ENCODE measurements around the gene GPC6.

The GPC6 gene

GRCh38 chr13:94073007-94073744 lies 846.6 kb downstream of the GPC6 start:
- DNase-seq: no peak

DNA sequence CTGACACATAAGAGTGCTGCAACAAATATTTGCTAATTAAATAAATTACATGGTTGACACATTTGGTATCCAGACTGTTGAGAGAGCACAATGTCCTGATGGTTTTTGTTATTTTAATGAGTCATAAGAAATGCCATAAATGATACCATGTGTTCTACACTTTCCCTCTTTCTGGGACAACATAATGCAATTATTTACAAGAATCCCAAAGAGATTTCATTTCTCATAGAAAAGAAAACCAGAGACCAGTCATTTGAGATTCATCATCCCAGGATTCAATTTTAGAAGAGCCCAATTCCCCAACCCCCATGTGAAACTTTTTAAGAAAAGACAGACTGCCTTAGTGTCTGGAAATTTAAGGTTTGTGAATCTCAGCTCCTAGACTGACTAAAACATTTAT lies 853.3 kb downstream of the GPC6 start:
- no peak for DNase-seq

GRCh38 chr13:94080527-94080926 lies 853.9 kb downstream of the GPC6 start:
- DNase-seq: no peak

- DNase-seq: no peak
Measured at GRCh38 chr13:94087100-94087499, 860.5 kb downstream of the GPC6 start.

GRCh38 chr13:94088742-94089141 lies 862.1 kb downstream of the GPC6 start:
- no peak for DNase-seq

DNA sequence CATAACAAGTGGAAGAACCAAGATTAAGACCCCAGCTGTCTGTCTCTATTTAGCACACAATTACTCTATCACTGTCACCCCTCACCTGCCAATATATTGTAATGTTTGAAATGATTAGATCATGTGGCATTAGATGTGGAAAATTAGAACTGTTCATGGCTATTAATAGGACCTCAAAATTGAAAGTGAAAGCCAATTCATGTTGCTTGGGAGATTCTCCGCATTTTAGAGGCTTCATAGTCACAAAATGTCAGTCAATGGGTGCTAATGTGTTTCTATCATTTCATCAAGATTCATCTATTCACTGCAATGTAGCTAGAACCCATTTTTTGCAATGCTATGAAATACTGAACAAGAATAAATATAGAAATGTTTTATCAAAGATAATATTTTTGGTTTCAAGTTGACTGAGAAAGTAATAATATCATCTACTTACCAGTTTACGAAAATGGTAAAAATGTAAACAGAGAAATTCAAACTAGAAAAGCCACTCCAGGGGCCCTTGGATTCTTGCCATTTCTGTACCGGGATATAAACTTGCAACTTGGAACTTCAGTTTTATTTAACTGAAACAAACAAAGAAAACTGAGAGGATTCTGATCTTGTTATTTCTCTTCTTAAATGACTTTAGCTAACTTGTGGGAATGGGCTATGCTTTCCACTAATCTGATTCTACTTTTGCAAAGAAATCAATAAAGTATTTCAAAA lies 864.3 kb downstream of the GPC6 start:
- no peak for DNase-seq

DNA sequence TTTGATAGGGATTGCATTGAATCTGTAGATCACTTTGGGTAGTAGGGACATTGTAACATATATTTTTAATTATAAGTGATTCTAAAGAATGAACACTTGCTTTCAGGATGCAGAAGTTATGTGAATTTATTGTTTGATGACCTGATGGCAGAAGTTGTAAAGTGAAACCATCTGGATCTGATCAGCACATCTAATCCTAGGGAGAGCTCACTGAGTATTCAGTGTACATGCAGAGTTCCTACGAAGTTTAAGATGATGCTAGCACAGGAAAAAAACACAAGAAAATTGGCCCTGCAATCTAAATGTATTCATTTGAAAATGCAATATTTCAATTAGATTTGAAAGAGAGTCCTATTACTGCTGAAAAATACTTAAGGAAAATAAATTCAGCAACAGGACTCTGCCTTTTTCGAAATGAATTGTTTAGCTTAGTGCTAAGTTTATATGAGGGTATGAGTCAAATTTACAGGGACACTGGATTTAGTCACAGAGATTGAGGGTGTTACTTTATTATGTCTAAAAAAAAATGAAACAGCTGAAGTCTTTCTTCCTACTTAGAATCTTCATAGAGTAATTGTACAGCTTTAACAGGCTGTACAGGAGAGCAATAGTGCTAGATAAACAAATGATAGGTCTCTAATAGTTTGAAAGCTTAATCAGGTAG lies 867.2 kb downstream of the GPC6 start:
- no peak for DNase-seq

DNA sequence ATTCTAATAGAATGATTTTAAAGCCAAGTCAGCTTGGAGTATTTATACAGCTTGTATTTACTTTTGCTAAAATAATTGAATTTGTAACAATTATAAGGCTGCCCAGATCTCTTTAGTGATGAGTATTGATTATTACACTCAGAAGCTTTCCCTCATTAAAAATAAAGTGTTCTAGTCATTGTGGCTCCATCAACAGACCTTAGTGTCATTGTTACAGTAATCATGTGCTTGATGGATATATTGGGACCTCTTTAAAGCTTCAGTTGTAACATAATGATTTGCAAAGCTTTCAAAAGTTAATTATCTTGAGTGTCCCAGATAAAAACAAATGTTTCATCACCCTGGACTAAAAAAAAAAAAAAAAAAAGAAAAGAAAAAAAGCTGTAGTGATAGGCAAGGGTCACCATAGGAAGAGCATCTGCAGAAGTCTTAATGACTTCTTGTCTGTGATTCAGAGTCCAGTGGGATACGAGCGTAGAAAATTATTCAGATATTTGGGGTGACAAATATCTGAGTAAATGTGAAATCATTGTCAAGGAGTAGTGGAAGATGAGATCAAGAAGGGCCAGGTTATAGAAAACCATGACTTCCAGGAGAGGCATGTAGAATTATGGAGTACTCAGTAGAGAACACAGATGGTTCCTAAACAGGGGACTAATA lies 883.2 kb downstream of the GPC6 start:
- DNase-seq: no peak

GRCh38 chr13:94112227-94112626 lies 885.6 kb downstream of the GPC6 start:
- DNase-seq: no peak

GRCh38 chr13:94112731-94113130 lies 886.1 kb downstream of the GPC6 start:
- DNase-seq: no peak

GRCh38 chr13:94113245-94113644 lies 886.6 kb downstream of the GPC6 start:
- DNase-seq: no peak

DNA sequence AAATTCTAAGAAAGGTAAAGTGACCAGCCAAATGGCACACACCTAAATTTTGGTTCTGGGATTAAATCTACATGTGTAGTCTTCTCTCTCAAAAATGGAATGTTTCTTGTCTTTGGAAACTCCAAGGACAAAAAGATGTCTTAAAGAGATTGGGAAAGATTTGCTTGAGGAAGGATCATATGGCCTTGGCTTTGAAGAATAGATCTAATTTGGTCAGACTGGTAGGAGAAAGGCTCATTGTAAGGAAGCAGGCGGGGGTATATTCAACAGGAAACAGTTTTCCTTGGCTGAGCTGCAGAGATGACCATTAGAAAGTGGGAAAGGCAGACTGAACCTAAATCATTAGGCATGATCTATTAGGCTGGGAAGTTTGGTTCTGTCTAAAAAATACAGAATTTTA lies 887.6 kb downstream of the GPC6 start:
- DNase-seq: no peak

DNA sequence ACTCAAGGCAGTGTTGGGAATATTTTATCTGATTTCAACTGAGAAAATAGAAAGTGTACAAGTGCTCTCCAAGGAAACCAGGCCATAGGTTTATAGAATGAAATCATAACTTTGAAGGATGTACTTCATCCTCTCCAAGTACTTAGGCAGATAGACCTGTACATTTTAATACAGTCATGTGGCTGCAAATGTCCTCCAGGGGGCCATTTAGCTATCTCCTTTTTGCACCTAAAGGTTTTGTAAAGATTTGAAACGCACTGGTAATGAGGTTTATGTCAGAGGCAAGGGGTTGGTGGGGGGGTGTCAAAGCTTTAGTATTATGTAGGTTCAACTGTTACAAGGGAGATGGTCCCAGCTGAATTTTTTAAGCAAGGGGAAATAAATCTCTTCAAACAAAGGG lies 888.4 kb downstream of the GPC6 start:
- DNase-seq: no peak

DNA sequence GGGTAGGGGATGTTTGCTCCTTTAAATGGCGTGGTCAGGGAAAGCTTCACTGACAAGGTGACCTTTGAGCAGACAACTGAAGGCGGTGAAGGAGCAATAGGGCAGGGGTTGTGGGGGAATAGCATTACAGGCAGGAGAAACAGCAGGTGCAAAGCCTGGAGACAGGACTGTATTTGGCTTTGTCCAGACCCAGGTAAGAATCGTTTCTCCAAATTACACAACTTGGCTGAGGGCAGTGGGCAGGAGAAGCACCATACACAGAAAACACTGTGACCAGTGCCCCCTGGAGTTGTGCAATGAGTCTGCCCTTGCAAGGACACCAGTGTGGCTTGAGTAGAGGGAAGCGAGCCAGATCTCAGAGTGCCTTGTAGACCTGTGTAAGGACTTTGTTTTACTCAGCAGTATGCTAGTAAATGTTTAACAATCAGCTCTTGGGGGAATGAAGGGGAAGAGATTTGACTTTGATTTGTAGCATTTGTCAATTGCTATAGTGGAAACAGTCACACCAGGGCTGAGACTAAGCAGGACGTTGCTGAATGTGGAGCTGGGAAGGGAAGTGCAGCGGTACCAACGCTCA lies 892.8 kb downstream of the GPC6 start:
- DNase-seq: no peak

DNA sequence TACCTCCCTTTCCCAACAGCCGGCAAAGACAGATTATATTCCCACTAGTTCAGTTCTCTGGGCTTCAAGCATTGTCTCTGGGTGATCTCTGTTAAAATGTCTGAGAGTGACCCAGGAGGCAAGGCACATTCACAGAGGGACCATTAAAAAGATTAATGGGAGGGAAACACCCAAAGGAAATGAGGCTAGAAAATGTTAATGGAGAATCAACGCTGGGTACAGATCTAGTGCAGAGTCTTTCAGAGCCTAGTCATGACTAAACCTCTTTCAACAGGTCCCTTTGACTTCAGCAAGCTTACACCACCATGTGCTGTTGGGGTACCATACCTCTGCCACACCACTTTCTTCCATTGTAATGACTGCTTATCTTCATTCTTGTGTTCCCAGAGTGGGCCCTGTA lies 894.3 kb downstream of the GPC6 start:
- DNase-seq: no peak

GRCh38 chr13:94121686-94122085 lies 895.1 kb downstream of the GPC6 start:
- DNase-seq: no peak

DNA sequence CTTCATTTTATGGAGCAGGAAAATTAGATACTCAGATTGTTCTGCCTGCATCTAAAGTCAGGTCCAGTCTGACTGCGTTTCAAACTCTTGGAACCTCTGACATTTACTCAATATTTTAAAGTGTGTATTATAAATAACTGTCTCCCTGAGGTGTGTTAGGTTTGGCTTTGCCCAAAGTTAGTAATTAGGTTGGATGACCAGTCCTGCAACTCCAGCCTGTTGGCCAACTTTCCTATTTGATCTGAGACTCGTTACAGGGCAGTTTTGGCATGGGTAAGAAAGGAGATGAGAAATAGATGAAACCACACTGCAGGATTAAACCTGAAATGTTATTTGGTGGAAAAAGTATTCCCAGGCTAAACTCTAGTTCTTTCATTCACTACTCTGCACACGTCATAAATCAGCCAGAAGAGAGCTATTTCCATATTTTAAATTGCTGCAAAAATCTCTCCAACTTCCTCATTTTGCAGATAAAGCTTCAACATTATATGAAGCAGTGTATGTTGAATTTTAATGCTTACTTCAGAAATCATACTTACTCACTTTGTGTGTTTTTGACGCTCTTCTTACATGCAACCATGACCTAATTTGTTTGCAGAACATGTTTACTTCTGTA lies 895.8 kb downstream of the GPC6 start:
- no peak for DNase-seq

DNA sequence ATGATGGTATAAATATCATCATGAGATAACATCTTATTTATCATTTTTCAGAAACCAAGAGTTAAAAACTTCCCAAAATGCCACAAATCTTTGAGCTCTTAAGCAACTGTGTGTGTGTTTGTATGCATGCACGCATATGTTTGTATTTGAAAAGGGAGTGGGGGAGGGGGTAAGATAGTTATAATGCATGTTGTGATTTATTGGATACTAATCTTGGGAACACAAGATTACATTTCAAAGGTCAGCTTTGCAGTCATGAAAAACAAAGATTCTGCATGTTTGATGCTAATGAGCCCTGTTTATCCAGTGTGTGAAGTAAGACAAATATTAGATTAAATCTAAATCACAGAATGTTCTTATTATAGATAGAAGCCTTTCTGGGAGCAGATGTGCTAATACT lies 897.0 kb downstream of the GPC6 start:
- no peak for DNase-seq

DNA sequence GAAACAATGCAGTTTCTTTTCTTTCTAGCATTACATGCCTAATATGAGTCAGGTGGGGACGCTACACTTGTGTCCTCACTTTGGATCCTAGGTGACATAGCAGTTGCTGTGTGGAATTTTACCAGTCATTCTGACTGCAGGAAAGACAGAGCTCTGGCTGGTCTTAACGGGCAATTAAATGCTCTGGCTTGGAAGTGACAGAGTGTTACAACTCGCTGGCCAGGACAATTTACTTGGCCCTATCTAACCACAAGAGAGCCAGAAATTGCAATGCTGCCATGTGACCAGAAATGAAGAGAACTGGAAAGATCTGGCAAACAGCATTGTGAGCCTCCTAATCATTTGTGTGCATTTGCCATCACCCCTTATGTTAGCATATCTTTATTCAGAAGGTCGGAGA lies 901.8 kb downstream of the GPC6 start:
- no peak for DNase-seq

- DNase-seq: no peak
Measured at GRCh38 chr13:94129490-94129894, 902.9 kb downstream of the GPC6 start.

DNA sequence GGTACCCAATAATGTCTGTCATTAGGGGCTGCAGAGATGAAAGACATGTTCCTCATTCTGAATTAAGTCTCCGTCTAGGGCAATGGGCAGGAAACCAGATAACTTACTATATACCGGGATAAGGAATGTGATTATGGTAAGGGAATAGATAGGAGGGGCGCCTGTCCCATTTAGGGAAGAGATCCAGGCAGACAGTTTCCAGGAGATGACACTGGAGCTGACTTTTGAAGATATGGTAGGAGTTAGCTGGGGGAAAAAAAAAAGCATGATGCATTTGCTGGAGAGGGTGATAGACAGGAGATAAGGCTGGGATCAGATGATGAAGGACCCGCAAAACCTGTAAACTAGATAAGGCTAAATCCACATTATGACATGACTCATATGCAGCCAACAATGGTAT lies 912.2 kb downstream of the GPC6 start:
- DNase-seq: no peak

DNA sequence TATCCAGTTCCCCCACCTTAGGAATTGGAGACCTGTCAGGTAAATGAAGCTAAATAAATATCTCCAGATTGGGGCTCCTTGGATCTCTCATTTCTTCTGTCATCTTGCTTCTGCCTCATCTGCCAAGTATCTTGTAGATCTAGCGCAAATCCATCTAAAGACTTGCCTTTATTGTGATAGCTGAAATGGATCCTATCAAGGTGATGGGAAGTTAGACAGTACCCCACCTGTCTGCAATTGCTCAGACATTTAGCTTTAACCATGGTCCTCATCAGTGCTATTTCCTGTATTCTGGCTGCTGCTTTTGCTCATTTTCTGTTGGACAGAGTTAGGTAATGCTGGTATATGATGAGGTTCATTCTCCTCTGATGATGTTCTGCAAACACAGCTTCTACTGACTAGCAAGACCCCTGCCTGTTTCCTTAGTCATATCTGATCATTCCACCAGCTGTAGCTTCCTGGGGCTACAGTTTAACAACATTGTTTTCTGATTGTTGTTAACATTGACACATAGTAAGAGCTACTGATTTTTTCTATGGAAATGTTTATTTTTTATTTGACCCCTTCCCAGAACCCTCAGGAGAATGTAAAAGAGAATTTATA lies 912.9 kb downstream of the GPC6 start:
- no peak for DNase-seq
